Activated CD4-positive, alpha-beta T cell treated with anti-CD3 and anti-CD28 coated beads for 48 hours (primary cell): ENCODE measurements around the gene CHD1.
A peak's percentile ranks its signal among the peaks of the same experiment; 100 is the strongest.
"Not testable (repeated sequence)": the region's sequence is repeated elsewhere in the genome, so short reads cannot be mapped to it uniquely, and the experiment has no call there.

ENCODE experiments used
- DNase-seq: peaks from one replicate; pipeline ENCODE4 v3.0.0-alpha.2; 2020

The CHD1 gene

DNA sequence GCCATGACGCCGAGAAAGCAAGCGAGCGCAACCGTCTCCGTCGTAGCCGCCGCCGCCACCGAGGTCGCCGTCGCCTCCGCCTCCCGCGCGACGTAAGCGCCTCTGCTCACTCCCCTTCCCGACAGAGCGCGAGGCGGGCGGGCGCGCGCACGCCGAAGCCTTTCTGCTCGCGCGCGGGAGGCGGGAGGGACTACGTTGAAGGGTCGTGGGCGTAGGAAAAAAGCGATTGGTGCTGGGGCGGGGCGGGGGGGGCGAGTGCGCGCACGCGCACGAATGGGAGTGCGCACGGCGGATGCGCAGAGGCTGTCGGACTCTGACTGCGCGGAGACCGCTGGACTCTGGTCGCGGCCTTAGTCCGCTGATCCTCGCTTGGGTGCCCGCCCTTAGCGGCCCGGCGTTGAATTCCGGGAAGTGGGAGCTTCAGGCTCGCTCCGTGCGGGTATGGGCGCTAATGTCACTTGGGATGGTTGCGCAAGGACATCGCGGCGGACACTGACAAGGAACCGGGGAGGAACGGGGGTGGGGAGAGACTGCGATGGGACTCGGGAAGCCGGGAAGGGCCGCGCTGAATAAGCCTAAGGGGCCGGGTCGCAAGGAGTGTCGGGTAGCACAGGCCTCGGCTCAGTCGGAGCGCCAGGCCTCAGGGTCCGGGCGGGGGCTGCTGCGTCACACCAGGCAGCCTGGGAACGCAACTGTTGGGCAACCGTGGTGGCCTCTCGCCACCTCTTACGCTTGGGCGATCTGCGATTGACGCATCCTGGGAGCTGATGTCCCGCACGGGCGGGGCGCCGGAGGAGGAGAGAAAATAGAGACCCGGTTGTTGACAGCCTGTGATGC lies at the start of gene CHD1:
CHD1 (minus strand) TSS at position 135 of the 837 bp plus-strand sequence. CDS start 2,621 bp downstream, outside the sequence.
- peak; percentile 96 for DNase-seq

DNA sequence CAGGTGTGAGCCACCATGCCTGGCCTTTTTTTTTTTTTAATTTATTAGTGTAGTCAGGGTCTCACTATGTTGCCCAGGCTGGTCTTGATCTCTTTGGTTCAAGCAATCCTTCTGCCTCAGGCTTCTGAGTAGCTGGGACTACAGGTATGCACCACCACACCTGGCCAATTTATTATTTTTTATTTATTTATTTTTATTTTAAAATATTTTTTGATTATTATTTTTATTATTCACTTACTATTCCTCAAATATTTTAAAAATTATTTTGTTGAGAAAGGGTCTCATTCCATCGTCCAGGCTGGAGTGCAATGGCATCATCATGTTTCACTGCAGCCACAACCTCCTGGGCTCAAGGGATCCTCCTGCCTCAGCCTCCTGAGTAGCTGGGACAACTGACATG lies 49.7 kb upstream of the CHD1 start:
- DNase-seq = no peak

DNA sequence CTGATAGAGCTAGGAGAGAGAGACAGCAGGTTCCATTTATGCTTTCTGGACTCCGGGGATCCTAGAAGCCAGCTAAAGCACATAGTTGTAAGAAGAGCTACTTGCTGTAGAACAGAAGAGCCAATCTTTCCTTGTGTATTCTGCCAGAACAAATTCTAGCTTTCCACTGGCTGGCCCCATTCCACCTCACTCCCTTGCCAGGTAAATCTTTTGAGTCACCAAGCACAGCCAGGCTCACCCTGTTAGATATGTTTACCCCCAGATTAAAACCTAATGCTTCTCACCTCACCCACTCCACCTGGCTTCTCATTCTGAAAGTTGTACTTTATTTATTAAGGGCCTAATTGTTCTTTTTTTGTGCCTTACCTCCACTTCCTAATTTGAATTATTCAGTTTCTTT lies 48.9 kb upstream of the CHD1 start:
- DNase-seq = no peak

DNA sequence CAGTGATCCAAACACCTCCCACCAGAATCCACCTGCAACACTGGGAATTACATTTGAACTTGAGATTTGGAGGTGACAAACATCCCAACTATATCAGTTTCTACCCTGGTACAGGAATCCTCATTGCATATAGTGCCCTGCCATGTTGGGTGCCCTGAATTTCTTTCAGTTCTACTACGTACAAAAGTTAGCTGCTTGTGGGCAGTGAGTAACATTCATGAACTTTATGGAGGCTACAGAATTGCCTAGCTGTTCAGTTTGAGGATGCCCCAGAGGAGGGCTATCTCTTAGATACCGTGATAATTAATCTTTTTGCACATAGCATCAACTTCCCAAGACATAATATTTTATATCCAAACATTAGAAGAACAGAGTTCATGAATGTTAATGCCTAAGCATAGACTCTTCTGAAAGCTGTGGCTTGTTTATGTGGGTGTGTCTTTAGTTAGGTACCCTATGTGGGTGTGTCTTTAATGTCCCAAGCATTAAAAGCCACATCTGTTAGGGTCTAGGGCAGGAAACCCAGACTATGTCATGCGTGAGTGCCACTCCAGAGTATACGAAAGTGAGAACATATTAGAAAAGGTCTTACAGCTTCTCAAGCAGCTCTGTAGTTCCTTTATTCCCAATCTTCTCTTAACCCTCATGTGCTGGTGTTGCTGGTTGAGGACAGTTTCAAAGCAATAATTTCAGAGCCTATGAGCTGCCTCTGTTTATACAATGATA lies 47.0 kb upstream of the CHD1 start:
- DNase-seq = no peak

DNA sequence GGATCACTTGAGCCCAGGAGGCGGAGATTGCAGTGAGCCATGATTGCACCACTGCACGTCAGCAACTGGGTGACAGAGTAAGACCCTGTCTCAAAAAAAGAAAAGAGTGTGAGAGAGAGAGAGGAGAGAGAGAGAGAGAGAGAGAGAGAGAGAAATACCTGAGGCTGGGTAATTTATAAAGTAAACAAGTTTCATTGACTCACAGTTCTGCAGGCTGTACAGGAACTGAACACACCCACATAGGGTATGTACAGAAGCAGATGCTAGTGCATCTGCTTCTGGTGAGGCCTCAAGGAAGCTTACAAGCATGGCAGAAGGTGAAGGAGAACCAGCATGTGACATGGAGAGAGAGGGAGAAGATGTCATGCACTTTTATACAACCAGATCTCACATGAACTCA lies 46.4 kb upstream of the CHD1 start:
- DNase-seq = no peak

DNA sequence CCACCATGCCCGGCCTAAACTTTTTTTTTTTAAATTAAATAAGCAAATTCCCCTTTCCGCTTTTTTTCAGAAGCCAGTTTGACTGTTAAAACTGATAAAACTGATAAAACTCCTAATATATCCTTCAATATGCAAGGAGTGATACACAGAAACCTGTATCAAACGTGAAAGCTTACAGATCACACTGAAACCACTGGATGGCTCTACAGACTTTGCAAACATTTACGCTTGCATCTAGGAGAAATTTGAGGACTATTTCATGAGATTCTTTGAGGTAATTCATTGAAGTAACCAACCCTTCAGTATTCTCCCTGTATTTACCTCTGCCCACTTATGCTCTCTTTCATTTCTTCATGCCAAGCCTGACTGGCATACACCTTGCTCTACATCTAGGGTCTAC lies 40.6 kb upstream of the CHD1 start:
- no peak for DNase-seq

DNA sequence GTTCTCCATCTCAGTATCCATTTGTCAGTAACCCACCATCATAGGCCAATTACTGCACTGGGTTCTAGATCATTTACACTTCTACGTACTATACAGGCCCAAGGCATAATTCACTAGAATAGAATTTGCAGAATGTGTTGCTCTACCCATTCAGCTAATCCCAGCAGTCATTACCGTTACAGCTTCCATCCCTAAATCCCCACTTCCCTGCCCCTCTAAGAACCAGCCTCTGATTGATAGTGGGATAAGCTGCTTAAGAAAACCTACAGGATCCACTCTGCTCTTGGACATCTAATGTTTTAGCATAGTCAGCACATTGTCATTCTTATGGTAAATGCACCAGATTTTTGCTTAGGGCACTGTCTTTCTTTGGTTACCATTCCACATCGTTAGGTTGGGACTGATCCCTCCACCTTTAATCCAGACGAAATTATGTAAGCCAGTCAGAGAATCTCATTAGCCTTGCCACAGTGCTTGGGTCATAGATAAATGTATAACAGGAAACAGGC lies 39.3 kb upstream of the CHD1 start:
- no peak for DNase-seq

DNA sequence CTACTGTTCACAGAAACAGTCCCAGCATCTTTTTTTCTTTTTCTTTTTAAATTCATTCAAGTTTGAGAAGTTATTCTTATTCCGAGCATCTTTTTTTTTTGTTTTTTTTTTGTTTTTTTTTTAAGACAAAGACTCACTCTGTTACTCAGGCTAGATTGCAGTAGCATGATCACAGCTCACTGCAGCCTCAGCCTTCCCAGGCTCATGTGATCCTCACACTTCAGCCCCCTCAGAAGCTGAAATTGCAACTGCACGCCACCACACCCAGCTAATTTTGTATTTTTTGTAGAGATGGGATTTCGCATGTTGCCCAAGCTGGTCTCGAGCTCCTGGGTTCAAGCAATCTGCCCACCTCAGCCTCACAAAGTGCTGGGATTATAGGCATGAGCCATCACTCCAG lies 36.4 kb upstream of the CHD1 start:
- DNase-seq = no peak

DNA sequence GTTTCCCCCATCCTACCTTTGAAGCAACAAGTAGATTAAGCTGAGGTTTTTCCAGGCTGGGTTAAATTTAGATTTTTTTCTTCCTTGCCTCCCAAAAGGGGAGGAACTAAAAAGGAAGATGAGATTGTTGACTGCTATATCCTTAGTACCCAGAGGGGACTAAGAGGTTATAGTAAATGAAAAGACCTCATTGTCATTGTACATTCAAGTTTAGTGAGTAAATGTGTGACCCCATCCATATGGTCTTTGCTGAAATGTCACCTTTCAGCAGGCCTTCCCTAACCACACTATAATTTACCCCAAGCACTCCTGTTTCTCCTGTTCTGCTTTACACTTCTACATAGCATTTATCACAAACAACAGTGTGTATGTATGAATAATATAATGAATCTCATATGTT lies 35.8 kb upstream of the CHD1 start:
- DNase-seq = no peak

DNA sequence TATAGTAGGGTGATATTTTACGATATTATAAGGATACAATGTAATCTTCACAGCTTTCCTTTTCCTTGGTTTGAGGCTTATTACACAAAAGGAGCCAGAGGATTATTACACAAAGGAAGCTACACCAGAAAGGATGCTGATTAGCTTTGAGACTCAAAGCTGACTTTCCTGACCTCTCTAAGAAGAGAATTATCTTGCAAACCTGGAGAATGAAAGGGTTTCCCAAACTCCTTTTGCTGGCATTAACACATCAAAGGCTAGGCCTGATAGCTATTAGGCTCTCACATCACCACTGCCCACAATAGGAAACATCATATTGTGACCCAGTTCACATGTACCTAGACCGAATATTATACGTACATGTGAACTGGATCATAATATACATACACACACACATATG lies 34.2 kb upstream of the CHD1 start:
- DNase-seq = no peak

DNA sequence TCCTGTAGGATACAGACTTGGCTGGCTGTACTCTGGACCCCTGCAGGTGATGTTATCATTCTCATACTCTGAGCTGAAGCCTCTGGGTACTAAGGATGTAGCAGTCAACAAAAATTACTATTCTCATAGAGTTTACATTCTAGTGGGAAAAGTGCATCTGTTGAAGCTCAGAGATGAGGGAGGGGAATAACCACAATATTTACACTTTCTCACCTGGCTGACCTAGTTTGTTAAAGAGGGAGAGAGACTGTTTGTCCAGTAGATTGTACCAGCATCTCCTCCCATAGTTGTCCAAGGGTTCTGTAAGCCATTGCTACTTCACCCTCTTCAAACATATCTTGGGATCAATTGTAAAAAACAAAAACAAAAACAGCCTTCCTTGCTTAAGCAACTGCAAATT lies 33.8 kb upstream of the CHD1 start:
- DNase-seq = no peak

DNA sequence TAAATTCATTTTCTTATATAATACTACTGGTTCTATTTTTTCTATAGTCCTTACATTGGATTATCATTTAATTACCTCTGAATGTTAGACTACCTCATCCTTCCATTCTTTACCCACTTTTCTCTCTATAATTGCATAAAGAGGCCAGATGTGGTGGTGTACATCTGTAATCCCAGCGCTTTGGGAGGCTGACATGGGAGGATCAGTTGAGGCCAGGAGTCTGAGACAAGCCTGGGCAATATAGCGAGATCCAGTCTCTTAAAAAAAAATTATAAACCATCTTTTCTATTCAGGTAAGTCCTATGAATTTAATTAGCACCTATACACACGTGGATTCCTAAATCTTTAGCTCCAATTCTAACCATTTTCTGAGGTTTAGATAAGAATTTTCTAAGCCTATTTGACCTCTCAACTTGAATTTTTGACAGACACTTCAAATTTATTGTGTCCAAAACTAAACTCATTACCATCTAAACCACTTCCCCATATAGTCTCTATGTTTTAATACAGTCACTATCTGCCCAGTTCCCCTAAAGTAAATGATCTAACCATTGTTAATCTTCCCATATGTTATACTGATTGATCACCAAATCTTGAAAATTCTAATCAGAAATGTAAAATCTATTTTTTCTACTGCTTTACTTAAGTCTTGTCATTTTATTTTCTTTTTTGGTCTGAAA lies 33.0 kb upstream of the CHD1 start:
- DNase-seq = no peak

DNA sequence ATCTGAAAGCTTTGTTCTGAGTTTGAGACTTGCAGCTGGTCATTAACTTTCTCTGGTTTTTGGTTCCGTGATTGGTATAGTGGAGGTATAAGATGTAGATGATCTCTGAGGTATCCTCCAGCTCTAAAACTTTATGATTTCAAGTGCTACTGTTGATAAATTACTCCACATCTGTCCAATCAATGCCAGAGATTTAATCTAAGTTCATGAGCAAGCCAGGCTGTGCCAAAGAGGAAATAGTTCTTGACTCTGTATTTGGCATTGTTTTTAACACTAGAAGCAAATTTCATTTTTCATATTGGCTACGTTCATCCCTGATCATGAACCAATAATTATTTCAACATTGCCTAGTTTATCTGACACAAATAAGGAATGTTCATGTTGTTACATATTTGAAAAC lies 28.5 kb upstream of the CHD1 start:
- DNase-seq = no peak

DNA sequence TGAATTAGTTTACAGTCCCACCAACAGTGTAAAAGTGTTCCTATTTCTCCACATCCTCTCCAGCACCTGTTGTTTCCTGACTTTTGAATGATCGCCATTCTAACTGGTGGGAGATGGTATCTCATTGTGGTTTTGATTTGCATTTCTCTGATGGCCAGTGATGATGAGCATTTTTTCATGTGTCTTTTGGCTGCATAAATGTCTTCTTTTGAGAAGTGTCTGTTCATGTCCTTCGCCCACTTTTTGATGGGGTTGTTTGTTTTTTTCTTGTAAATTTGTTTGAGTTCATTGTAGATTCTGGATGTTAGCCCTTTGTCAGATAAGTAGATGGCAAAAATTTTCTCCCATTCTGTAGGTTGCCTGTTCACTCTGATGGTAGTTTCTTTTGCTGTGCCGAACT lies 27.1 kb upstream of the CHD1 start:
- not testable (repeated sequence) for DNase-seq

DNA sequence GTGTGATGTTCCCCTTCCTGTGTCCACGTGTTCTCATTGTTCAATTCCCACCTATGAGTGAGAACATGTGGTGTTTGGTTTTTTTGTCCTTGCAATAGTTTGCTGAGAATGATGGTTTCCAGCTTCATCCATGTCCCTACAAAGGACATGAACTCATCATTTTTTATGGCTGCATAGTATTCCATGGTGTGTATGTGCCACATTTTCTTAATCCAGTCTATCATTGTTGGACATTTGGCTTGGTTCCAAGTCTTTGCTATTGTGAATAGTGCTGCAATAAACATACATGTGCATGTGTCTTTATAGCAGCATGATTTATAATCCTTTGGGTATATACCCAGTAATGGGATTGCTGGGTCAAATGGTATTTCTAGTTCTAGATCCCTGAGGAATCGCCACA lies 26.7 kb upstream of the CHD1 start:
- not testable (repeated sequence) for DNase-seq

DNA sequence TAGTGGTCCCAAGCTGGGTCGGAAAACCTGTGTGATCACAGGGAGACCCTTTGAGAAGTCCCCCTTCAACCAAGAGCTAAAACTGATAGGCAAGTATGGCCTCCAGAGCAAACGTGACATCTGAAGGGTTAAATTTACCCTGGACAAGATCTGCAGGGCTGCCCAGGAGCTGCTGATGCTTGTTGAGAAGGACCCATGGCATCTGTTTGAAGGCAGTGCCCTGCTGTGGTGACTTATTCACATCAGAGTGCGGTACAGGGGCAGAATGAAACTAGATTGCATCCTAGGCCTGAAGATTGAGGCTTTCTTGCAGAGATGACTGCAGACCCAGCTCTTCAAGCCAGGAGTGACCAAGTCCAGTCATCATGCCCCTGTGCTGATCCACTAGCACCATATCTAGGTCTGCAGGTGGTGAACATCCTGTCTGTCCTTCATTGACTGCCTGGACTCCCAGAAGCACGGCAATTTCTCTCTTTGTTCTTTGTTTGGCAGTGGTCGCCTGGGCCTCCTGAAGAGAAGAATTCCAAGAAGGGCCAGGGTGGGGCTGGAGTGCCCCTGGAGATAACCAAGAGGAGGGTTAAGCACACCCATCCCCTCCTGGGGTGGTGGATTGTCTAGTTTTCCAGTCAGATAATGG lies 25.7 kb upstream of the CHD1 start:
- DNase-seq = no peak

DNA sequence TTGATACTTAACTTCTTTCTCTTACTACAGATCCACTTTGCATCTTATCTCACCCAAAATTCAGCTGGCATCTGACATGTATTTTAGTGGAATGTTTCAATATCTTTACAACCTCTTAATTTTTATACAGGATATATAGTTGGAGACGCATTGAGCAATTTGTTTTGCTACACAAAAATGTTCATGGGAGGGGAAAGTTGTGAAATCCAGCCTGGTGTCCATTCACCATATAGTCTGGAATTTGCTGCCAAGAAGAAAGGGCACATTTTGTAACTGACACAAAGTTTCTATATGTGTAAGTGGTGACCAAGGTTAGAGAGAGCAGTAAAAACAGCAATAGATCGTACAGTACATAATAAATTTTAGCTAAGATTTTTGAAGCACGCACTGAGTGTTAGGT lies 14.0 kb upstream of the CHD1 start:
- DNase-seq = no peak

DNA sequence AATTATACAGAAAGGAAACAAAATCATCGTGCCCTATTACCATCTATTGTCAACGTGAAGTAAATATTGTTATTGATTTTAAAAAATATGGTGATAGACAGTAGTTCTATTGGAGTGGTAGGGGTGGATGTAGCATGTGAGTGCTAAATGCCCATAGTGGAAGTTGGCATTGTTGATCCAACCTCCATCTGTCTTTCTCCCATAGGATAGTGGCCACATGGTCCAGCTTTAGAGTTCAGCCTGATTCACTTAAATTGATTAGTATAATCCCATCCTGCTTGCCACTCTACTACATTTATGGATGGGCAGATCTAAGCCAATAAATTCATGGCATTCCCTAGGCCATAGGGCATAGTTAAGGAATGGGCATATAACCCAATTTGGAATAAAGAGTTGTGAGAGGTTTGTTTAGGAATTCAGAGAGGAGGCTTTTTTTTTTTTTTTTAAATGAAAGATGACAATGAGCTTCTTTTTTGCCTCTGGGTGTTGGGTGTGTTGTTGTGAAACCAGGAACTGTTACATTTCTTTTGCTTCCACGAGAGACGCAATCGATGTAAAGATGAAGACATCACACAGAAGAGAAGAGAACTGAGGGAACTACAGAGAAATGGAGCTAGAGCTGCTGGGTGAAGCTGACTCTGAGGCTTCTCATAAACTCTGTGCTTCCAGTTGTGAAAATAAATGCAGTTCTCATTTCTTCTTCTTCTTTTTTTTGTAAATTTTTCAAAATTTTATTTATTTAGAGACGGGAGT lies 12.5 kb upstream of the CHD1 start:
- no peak for DNase-seq

DNA sequence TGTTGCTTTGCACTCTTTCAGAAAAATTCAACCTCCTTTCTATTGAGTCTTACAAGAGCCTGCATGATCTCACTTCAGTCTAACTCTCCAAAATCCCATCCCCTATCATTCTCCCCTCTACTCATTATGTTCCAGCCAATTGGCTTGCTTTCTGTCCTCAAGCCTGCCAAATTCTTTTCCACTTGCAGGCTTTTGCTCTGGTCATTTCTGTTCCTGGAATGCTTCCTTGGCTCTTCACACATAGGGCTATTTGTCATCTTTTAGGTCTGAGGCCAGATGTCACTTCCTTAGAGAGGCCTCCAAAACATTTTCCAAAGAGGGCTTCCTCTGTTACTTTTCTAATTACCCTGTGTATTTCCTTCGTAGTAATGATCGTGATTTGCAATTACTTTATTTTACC lies 11.8 kb upstream of the CHD1 start:
- DNase-seq = no peak

DNA sequence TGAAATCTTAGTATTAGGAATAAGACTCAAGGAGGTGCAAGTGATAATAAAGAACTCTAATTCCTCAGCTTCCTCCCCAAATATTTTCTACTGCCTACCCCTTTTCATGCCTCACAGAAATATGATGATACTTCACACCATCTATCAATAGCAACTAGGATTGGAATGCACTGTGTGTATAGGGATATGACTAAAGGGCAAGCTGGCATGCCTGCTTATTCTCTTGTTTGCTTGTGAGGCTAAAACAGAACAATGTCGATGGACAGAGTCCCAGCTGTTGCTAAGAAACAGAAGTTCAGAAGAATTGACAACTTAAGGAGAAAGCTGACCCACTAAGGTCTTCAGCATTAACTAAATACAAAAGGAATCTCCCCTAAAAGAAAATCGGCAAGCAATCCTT lies 9.7 kb upstream of the CHD1 start:
- DNase-seq = no peak

DNA sequence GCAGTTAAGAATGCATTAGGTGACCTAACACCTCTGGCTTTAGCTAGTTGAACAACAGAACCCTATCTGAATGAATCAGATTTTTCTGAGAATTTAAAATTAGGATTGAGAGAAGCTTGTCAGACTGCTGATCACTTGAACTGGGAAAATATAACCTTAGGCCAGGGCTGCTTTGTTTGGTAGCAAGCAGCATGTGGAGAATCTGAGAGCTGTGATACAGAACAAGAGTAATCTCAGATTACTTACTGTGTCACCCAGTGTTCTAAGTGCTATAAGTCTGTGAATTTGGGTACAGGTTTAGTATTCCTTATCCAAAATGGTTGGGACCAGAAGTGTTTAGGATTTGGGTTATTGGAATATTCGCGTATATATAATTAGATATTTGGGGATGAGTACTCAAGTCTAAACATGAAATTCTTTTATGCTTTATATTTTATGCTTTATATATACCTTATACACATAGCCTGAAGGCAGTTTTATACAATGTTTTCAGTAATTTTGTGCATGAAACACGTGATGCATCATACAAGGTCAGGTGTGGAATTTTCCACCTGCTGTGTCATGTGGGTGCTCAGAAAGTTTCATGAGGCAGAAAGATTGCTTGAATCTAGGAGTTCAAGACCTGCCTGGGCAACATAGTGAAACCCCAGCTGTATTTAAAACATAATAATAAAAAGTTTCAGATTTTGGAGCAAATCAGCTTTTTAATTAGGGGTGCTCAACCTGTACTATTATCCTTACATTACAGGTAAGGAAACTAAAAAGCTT lies 8.3 kb upstream of the CHD1 start:
- DNase-seq = peak; percentile 25

DNA sequence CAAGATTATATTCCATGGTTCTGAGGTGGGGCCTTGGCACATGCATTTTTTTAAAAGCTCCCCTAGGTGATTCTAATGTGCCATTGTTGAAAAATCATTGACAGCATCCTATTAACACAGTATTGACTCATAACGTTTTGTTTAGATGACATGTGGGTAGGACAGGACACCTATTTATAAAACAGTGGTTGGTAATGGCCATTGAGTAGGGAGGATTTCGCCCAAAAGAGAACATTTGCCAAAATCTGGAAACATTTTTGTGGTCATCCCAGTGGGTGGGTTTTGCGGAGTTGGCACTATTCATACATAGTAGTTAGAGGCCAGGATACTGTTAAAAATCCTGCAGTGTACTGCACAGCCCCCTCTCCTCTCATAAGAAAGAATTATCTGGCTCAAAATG lies 6.4 kb upstream of the CHD1 start:
- DNase-seq = no peak
